Thoracic aorta (tissue), 2 donors: ENCODE results near the gene CNTD1. TPM values are rescaled to one million over a fixed set of nuclear protein-coding genes. Genes with fewer than 3 reads are reported as not detected.

Experiments used
- ATAC-seq: fragments of 150-250 bp; one replicate; pipeline ENCODE4 v1.8.0; 2017; ENCODE audit warnings: low read depth; ENCODE audit not compliant: insufficient number of reproducible peaks, low FRiP score
- DNase-seq: peaks from one replicate; pipeline ENCODE4 v3.0.0-alpha.2; 2020; ENCODE audit warnings: low spot score
- H3K27ac ChIP-seq, 2 donors: fragments of 200-600 bp; sonication (generic); 1 replicate in 1 of 2; 2 replicates in 1 of 2; pipeline ENCODE4 v1.5.1; 2016; ENCODE audit warnings: mild to moderate bottlenecking in 2 of 2, moderate library complexity in 2 of 2
- H3K27me3 ChIP-seq: fragments of 200-600 bp; sonication (generic); replicated peaks from 2 replicates; pipeline ENCODE4 v1.6.0; 2016; ENCODE audit warnings: mild to moderate bottlenecking; ENCODE audit not compliant: insufficient read depth
- H3K36me3 ChIP-seq: fragments of 200-600 bp; sonication (generic); one replicate; pipeline ENCODE4 v1.5.1; 2016
- H3K4me1 ChIP-seq, 2 donors: fragments of 200-600 bp; sonication (generic); 1 replicate in 1 of 2; 2 replicates in 1 of 2; pipeline versions ENCODE4 v1.5.1 to v1.6.0; 2016; ENCODE audit warnings: low read depth in 2 of 2, mild to moderate bottlenecking in 1 of 2; ENCODE audit not compliant: control insufficient read depth in 1 of 2
- H3K4me3 ChIP-seq: fragments of 200-600 bp; sonication (generic); 2 replicates; pipeline ENCODE4 v1.5.1; 2016; ENCODE audit warnings: mild to moderate bottlenecking
- H3K9me3 ChIP-seq: fragments of 200-600 bp; sonication (generic); 2 replicates; pipeline ENCODE4 v1.5.1; 2016
- total RNA-seq, 2 donors: library from RNA; depleted of rRNA; stranded (reverse); fragments of >200 nt; gene quantifications; one replicate each; pipeline versions ENCODE4 v1.1.0 to v1.2.3, GENCODE V29; 2016
- TF ChIP-seq, protein P1 (sequence below): fragments of 200-600 bp; sonication (generic); IDR thresholded peaks from one replicate; pipeline ENCODE4 v1.5.1; 2019; ENCODE audit warnings: antibody characterized with exemption

Gene CNTD1
- total RNA-seq, 2 donors from 2014 or later = not detected

DNA sequence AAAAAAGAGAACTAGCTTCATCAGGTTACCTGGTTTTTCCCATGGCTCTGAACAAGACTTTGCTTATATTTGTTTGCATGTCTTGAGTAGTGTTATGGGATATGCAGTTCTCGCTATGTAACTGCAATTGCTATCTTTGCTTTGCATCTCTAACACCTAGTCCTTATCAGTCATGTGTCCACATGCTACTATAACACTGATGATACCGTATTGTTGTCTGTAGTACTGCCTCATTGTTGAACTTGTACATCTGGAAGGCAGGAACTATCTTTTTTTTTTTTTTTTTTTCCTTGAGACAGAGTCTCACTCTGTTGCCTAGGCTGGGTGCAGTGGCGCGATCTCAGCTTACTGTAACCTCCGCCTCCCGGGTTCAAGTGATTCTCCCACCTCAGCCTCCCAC lies 37.1 kb downstream of the CNTD1 start:
- no peak overlapping the region for H3K4me3 ChIP-seq
- no peak for ATAC-seq
- no peak overlapping the region for H3K27ac ChIP-seq
- no peak for DNase-seq
- no peaks in the 10 kb centered on the region for H3K27me3 ChIP-seq
- peaks cover 38% of the 10 kb centered on the region for H3K36me3 ChIP-seq
- no peaks in the 10 kb centered on the region for H3K9me3 ChIP-seq
- H3K4me1 ChIP-seq = peaks cover 9 to 20% of the 10 kb centered on the region in 2 donors
- TF ChIP-seq, protein P1, sequence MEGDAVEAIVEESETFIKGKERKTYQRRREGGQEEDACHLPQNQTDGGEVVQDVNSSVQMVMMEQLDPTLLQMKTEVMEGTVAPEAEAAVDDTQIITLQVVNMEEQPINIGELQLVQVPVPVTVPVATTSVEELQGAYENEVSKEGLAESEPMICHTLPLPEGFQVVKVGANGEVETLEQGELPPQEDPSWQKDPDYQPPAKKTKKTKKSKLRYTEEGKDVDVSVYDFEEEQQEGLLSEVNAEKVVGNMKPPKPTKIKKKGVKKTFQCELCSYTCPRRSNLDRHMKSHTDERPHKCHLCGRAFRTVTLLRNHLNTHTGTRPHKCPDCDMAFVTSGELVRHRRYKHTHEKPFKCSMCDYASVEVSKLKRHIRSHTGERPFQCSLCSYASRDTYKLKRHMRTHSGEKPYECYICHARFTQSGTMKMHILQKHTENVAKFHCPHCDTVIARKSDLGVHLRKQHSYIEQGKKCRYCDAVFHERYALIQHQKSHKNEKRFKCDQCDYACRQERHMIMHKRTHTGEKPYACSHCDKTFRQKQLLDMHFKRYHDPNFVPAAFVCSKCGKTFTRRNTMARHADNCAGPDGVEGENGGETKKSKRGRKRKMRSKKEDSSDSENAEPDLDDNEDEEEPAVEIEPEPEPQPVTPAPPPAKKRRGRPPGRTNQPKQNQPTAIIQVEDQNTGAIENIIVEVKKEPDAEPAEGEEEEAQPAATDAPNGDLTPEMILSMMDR = no peak

GRCh38 chr17:42841975-42842685 lies 43.5 kb downstream of the CNTD1 start:
- peaks cover 65% of the 10 kb centered on the region for H3K36me3 ChIP-seq

DNA sequence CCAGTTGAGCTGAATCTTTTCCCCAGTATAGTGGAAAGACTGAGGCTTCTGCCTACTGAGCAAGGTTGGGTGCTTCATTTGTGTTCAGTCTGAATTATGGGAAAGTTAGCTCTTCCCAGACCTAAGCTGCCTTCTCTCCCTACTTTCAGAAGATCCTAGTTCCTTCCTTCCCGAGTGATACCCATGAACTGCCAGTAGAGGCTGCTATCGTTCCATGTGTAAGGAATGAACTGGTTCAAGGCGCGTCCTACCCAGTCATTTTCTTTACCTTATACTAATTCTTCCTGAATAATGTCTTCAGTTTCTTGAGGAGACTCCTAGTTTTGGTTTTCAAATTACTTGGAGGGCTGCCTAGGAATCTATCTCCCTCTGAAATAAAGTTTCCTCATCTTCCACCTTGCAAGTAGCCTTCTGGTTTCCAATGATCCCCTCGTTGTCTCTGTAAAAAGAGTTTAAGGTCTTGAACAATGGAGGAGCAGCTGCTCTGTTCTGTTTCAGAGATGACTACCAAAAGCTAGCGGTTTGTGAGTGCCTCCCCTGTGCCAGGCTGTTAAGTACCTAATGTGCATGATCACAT lies 44.8 kb downstream of the CNTD1 start:
- Histone ChIP-seq H3K4me1 (peaks cover 0 to 13% of the 10 kb centered on the region in 2 donors), H3K36me3 (peaks cover 53% of the 10 kb centered on the region), H3K9me3 (no peaks in the 10 kb centered on the region), H3K4me3 (no peak overlapping the region), H3K27me3 (no peaks in the 10 kb centered on the region), H3K27ac (peak overlapping the region in 1 of 2 donors; percentile 16)
- DNase-seq = no peak
- TF ChIP-seq, protein P1 = peak; percentile 91
- peak; percentile 52 for ATAC-seq

More at GRCh38 chr17:42841975-42842685, 43.5 kb downstream of the CNTD1 start:
- no peaks in the 10 kb centered on the region for H3K27me3 ChIP-seq
- peaks cover 0 to 9% of the 10 kb centered on the region in 2 donors for H3K4me1 ChIP-seq
- DNase-seq (no peak), ATAC-seq (no peak)
- H3K27ac ChIP-seq = no peak overlapping the region
- no peak overlapping the region for H3K4me3 ChIP-seq
- TF ChIP-seq, protein P1 = no peak
- H3K9me3 ChIP-seq = no peaks in the 10 kb centered on the region

GRCh38 chr17:42844271-42844670 lies 45.6 kb downstream of the CNTD1 start, which contains the start of gene AOC2:
AOC2 (plus strand) TSS chr17:42844580; CDS start chr17:42844627, 47 bp downstream.
- no peaks in the 10 kb centered on the region for H3K27me3 ChIP-seq
- no peak for ATAC-seq
- peak within 1 kb of the TSS in 1 of 2 donors; percentile 16 for H3K27ac ChIP-seq
- H3K4me3 ChIP-seq = no peak within 1 kb of the TSS
- DNase-seq = no peak
- peaks cover 45% of the 10 kb centered on the region for H3K36me3 ChIP-seq
- peaks cover 0 to 13% of the 10 kb centered on the region in 2 donors for H3K4me1 ChIP-seq
- no peaks in the 10 kb centered on the region for H3K9me3 ChIP-seq
- TF ChIP-seq, protein P1 = no peak

DNA sequence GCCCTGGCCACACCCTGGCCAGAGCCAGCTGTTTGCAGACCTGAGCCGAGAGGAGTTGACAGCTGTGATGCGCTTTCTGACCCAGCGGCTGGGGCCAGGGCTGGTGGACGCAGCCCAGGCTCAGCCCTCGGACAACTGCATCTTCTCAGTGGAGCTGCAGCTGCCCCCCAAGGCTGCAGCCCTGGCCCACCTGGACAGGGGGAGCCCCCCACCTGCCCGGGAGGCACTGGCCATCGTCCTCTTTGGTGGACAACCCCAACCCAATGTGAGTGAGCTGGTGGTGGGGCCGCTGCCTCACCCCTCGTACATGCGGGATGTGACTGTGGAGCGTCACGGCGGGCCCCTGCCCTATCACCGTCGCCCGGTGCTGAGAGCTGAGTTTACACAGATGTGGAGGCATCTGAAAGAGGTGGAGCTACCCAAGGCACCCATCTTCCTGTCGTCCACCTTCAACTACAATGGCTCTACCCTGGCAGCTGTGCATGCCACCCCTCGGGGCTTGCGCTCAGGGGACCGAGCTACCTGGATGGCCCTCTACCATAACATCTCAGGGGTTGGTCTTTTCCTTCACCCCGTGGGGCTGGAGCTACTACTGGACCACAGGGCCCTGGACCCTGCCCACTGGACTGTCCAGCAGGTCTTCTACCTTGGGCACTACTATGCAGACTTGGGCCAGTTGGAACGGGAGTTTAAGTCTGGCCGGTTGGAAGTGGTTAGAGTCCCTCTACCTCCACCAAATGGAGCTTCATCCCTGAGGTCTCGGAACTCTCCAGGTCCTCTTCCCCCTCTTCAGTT lies 46.3 kb downstream of the CNTD1 start:
- no peak overlapping the region for H3K4me3 ChIP-seq
- H3K9me3 ChIP-seq = no peaks in the 10 kb centered on the region
- no peaks in the 10 kb centered on the region for H3K27me3 ChIP-seq
- H3K27ac ChIP-seq = no peak overlapping the region
- ATAC-seq = no peak
- peaks cover under 1 to 20% of the 10 kb centered on the region in 2 donors for H3K4me1 ChIP-seq
- TF ChIP-seq, protein P1 = no peak
- peaks cover 38% of the 10 kb centered on the region for H3K36me3 ChIP-seq
- DNase-seq = no peak
